ENCODE results near the gene CUL2.
A peak's percentile ranks its signal among the peaks of the same experiment; 100 is the strongest.
"Not testable (repeated sequence)": the region's sequence is repeated elsewhere in the genome, so short reads cannot be mapped to it uniquely, and the experiment has no call there.

CUL2 gene

DNA sequence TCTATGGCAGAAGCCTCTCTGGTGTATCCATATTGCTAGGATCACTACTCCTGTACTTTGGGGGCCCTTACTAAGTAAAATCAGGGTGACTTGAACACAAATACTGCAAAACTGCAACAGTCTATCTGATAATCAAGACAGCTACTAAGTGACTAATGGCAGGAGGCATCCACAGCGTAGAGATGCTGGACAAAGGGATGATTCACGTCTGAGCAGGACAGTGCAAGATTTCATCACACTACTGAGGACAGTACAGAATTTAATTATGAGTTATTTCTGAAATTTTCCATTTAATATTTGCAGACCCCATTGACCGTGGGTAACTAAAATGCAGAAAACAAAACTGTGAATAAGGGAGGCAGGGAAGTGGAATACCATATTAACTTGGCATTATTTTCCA is 10.4 kb downstream of the CUL2 start:
- DNase-seq (ENCODE audit: low spot score): peak; percentile 21

DNA sequence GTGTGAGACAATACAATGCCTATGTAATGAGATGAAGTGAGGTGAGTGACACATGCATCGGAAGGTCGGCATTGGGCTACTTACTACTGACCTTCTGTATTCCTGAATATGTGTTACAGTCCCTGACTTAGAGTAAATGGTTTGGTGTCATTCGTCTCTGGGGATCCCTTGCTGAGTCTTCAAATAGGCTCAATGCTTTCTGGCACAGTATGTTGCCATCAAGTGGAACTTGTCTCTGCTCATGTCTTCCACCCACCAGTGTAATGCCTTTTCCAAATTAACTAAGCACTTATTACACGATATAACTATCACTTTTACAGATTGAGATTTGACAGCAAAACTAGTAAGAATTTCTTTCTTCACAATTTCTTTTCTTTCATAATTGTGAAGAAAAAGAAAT is 10.9 kb downstream of the CUL2 start:
- DNase-seq (ENCODE audit: low spot score): no peak

DNA sequence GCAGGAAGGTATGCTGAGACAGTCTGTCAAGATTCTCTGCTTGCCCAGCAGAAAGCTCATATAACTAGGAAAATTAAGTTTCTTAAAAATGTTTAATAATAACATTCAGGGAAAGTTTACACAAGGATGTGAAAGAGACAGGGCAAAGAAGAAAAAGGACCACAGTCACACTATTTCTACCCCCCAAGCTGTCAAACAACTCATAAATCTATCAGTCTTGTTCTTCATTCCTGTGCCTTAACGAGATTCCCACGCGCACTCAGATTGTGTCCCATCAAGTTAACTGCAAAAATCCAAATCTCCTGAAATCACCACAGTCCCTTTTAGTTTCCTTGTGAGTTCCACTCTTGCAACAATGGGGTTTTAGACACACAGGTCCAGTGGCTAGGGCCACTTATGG is 14.9 kb downstream of the CUL2 start:
- DNase-seq (ENCODE audit: low spot score): no peak

DNA sequence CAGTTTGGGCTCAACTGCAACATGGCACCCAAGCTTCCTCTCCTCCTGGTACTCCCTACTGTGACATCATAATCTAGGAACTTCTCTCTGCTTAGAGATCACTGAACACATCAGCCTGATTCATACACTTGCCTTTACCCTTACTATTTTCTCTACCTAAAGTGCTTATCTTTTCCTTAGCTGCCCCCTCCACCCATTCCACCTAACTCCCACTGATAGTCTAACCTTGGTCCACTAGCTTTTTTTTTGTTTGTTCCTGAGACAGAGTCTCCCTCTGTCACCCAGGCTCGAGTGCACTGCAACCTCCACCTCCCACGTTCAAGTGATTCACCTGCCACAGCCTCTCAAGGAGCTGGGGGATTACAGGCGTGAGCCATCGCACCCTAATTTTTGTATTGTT is 15.9 kb downstream of the CUL2 start:
- DNase-seq (ENCODE audit: low spot score): no peak

DNA sequence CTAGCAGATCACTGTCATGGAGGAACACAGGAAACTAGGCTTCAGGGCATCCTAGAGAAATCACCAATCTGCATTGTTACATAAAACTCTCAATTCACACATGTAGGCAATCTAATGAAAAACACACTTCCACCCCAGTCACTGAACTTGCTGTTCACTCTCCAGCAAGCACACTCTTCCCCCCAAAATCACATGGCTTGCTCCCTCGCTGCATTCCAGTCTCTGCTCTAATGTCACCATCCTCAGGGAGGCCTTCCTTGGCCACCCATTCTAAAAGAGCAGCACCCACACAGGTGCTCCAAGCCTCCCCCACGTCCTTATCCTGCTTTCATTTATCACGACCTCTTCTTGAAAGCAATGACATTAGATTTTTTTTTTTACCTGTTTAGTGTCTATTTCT is 19.6 kb downstream of the CUL2 start:
- no peak for DNase-seq (ENCODE audit: low spot score)

DNA sequence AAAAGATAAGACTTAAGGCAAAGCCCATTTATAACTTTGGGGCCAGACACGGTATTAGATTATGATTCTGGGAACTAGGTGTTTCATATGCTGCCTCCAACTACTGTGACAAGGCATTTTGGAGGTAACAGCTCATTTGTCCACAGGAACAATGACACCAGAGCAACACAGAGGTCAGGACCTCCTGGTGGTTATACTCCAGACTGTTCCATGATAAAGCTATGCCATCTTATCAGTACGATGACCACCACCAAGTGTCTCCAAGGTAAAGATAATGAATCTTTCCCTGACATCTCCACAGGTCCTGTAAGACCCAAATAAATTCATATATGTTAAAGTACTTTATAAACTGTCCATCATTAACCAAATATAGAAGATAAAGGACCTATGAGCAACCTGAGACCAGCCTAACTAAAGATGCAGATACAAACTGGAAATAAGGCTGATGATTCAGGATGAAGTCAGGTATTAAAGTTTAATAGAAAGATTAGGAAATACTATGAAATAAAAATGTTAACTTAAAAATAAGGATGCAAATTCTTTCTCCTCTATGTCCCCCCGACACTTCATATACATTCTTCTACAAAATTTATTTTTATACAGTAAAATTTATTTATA is 26.2 kb downstream of the CUL2 start:
- DNase-seq (ENCODE audit: low spot score): no peak

DNA sequence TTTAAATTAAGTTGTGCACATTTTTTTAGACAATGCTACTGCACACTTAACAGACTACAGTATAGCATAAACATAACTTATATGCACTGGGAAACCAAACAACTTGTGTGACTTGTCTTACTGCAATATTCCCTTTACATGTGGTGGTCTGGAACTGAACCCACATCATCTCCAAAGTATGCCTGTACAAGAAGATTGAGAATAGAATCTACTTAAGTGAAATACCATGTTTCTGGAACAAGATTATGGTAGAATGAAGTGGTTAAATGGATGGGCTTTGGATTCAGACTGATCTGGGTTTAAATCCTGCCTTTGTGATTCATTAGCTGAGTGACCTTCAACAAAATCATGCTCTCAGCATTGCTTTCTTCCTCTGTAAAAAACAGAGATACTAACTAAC is 30.7 kb downstream of the CUL2 start:
- DNase-seq (ENCODE audit: low spot score): no peak

DNA sequence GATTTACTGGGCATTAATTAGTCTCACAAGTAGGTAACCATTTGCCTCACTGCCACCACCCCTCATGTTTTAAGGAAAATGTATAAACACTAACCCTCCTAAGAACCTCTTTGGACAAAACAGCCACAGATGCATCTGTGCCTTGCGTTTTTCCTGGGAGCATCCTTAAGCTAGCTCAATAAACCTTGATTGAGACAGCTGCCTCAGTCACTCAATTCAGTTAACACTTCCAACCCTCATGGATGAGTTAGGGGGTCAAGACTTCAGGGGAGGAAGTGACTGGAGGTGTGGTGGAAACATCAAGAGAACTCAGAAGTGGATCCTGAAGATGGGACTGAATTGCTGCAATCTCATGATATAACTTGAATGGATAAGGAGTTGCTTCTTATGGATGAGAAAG is 31.5 kb downstream of the CUL2 start:
- DNase-seq (ENCODE audit: low spot score): no peak

DNA sequence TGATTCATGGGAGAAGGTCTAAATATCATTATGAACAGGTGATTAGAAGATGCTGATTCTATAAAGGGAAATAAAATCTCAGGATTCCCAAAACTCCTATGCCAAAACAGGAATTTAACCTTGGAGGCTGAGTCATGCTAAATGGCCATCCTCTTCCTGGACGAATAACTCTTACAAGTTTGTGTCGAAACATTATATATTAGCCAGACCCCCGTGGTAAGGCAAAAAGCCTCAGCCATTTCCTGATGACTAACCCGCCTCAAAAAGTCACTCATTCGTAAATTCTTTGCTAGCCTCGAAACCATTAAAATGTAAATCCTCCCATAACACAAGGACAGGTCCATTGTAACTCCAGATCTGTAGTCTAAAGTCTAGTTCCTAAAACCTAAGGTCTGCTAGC is 32.0 kb downstream of the CUL2 start:
- peak; percentile 23 for DNase-seq (ENCODE audit: low spot score)

DNA sequence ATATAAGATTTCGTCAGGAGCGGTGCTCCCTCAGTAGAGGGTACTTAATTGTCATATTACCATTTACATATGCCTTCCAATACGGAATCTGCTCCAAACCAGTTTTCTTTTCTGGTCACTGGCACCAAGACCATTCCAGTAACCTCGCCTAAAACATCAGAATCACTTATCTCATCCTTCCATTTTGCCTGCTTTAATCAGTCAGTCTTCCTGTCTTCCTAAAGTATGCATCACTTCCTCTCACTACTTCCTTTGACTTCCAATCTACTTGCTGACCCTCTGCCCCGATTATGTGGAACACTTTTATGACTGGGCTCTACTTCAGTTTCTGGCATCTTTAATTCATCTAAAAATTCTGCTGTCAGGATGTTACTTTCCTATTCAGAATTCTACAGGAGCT is 33.5 kb downstream of the CUL2 start:
- no peak for DNase-seq (ENCODE audit: low spot score)

DNA sequence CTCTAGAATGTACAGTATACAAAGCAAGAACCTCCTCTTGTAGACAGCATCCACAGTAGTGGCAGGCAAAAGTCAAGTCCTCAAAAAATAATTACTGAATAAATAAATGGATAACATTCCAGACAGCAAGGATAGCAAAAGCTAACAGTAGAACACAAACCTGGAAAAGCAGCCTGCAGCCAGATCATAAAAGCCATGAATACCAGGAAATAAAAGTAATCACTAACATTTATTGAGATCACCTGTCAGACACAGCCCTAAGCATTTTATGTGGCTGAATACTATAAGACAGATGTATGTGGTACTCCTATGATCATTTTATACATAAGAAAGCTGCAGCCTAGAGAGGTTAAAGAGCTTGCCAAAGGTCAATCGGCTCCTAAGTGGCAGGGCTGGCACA is 34.0 kb downstream of the CUL2 start:
- DNase-seq (ENCODE audit: low spot score): no peak

DNA sequence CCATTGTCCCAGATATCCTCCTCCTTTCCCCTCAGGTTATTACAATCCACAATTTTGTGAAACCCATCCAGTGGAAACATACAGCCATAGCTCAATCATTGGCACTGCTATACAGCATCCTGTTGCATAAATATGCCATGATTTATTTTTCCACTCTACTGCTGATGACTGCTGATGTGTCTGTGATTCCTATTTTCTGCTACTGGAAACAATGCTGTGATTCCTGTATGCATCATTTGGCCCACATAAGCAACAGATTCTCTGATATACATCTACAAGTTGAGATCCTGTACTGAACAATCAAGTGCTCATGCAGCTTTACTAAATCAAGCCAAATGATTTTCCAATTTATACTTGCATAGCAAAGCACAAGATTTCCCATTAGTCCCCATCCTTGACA is 39.6 kb downstream of the CUL2 start:
- DNase-seq (ENCODE audit: low spot score): no peak

DNA sequence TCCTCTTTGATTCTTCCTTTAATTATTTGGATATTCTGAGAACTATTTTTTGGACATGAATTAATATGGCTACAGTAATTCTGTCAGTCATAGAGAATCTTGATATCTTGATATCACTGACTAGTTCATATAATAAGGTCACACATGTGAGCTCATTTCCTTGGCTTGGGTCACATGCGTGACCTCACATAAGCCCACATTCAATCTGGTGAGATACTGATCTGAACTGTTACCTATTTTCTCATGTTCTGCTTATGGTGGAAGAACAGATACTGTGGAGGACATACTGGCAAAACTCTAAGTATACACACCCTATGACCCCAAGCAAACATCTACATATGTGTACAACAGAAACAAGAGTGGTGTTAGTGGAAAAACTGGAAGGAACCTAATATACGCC is 44.1 kb downstream of the CUL2 start:
- no peak for DNase-seq (ENCODE audit: low spot score)

DNA sequence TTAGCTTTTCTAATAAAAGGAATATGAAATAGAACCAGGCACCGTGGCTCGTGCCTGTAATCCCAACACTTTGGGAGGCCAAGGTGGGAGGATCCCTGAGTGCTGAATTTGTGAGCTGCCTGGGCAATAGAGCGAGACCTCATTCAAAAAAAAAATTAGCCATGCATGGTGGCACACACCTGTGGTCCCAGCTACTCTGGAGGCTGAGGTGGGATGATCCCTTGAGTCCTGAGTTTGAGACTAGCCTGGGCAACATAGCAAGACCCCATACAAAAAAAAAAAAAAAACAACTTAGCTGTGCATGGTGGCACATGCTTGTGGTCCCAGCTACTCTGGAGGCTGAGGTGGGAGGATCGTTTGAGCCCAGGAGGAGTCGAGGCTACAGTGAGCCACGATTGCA is 44.9 kb downstream of the CUL2 start:
- DNase-seq (ENCODE audit: low spot score): not testable (repeated sequence)

DNA sequence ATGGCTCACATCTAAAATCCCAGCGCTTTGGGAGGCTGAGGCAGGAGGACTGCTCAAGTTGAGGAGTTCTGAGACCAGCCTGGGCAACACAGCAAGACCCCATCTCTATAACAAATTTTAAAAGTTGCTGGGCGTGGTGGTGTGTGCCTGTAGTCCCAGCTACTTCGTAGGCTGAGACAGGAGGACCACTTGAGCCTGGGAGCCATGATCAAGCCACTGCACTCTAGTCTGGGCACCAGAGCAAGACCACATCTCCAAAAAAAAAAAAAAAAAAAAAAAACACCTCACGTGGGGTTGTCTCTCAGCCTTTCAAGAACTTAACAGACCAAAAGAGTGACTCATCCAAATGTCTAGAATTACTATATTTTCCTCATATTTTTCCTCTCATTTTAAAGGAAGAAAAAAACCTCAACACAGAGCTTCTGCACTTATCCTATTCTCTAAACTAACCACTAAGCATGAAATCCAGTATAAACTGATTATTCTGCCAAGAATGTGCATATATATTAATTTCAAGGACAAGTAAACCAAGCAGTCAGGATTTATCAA is 46.3 kb downstream of the CUL2 start:
- no peak for DNase-seq (ENCODE audit: low spot score)

DNA sequence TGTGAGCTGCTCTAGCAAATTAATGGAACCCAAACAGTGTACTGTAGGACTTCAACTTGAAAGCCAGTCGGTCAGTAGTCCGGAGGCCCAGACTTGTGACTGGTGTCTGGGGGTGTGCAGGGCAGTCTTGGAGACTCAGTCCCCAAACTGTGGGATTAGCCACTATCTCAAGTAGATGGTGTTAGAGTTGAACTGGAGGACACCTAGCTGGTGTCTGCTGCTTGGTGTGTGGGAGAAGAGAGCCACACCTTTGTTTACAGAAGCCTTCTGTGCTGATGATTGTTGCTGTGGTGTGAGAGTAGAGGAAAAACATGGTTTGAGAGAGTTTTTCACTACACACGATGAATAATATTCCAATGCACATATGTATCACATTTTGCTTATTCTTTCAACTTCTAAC is 47.4 kb downstream of the CUL2 start:
- no peak for DNase-seq (ENCODE audit: low spot score)

DNA sequence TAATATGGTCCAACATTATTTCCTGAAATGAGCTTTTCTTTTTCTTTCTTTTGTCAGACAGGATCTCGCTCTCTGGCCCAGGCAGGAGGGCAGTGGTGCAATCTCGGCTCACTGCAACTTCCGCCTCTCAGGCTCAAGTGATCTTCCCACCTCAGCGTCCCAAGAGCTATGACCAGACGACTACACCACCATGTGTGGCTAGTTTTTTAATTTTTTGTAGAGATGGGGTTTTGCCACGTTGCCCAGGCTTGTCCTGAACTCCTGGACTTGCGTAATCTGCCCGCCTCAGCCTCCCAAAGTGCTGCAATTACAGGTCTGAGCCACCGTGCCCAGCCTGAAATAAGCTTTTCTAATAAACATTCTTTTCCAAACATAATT is 48.6 kb downstream of the CUL2 start:
- DNase-seq (ENCODE audit: low spot score): no peak

DNA sequence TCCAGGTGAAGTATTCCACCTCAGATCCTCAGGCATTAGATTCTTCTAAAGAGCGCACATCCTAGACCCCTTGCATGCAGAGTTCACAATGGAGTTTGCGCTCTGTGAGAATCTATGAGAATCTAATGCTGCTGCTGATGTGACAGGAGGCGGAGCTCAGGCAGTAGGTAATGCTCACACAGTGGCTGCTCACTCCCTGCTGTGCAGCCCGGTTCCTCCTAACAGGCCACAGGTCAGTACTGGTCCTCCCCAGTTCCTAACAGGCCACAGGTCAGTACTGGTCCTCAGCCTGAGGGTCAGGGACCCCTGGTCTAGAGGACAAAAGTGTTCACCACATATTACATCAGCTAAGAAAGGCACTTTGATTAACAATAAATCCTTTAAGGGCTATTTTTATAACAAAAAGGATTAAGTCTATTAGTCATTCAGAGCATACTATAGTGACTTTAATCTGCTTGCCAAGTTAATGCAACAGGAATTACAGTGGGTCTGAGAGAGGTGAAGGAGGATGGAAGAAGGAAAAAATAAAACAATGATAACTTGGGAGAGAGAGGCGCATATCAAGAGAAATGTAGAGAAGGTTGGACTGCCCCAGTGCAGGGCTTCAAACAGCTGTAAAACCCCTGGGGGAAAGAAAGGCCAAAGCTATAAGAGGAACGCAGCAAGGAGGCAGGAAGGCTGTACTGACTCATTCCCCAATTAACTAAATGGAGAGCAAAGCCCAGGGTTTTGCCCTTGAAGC is 49.2 kb downstream of the CUL2 start:
- DNase-seq (ENCODE audit: low spot score): peak; percentile 65

DNA sequence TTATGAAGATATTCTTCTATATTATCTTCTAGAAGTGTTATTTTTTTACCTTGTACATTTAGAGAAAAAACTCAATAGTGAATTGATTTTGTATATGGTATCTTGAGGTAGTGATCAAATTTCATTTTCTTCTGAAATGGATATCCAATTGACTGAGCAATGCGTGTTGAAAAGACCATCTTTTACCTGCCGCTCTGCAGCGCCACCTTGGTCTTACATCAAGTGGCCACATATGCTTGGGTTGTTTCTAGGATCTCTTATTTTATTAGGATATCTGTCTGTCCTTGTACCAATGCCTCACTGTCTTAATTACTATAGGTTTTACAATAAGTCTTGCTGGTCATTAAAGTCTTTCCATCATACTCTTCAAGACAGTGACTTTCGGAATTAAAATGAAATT is 53.0 kb downstream of the CUL2 start:
- no peak for DNase-seq (ENCODE audit: low spot score)

DNA sequence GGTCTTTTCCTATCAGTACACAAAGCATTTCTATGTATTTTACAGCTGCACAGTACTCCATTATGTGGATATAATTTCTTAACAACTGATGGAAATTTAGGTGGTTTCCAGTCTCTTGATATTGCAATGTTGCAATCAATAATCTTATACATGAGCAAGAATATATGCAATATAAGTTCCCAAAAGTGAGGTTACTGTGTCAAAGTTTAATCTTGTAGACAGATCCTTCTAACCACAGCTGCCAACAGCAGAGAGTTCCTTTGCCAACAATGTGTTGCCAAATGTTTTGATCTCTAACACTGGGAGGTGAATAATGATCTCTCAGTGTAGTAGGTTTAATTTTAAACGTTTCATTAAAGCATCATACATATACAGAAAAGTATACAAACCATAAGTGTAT is 54.5 kb downstream of the CUL2 start:
- no peak for DNase-seq (ENCODE audit: low spot score)

DNA sequence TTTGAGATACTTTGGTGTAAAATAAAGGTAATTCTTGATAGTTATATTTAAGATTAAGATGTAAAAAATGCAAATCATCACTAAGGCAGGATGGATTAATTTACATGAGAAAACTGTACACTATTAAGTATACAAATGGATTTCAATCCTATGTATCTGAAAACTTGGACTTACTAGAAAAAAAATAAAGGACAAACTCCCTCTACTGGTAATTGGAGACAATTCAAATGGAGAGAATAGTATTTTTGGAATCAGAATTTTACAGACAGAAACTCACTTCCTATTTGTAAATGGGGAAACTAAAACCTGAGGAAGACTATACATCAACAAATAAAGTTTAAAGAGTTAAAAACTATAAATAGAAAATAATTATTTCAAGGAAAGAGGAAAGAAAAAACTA is 62.6 kb downstream of the CUL2 start:
- DNase-seq (ENCODE audit: low spot score): no peak

DNA sequence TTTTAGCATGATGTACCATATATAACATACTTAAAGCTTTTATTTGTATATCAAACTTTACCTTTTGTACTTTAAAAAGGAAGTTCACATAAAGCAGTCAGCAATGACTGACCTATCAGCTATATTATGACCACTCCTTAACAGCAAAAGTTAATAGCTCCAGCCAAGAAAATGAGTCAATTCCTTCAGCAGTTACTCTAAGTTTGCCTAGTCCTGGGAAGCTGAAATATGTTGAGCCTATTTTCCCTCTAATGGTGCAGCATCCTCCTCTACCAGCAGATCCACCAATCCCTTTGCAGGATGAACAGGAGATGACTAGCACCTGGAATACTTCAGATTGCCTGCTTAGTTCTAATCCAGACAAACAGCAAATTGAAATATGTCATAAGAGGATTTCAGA is 64.2 kb downstream of the CUL2 start:
- no peak for DNase-seq (ENCODE audit: low spot score)

DNA sequence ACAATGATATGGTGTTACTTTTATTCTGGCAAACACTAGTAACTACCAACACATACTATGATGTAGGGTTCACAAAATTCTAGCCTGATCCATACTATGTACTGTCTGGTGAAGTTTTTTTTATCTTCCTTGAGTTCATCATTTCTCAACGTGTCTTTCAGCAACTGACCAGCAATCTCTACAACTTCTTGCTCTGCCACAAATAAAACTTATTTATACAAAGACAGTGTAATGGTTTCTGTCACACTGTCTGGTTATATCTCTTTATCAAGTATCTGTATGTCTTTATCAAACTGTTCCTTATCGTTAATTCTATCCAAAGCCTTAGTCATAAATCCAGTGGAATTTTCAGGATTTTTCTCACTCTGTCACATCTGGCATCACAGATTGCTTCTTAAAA is 69.7 kb downstream of the CUL2 start:
- no peak for DNase-seq (ENCODE audit: low spot score)

Data from COLO829 (cell line).